Activated CD4-positive, alpha-beta T cell treated with anti-CD3 and anti-CD28 coated beads, Interleukin-2, Interleukin-4, amounts not matched to agents 100 ng/mL and 50 ng/mL, durations not matched to agents 16 hours and 8 hours (primary cell): ENCODE data around the gene LRATD1.
A peak's percentile ranks its signal among the peaks of the same experiment; 100 is the strongest.

Experiments used
- DNase-seq: peaks from one replicate; pipeline ENCODE4 v3.0.0-alpha.2; 2020; ENCODE audit warnings: low spot score

Gene LRATD1

GRCh38 chr2:14633461-14634181, 1.1 kb downstream of the LRATD1 start:
- no peak for DNase-seq

- DNase-seq, result no peak
Measured at GRCh38 chr2:14634182-14634488, 1.6 kb downstream of the LRATD1 start.

GRCh38 chr2:14634489-14635390, 2.2 kb downstream of the LRATD1 start:
- DNase-seq, result peak; percentile 25

GRCh38 chr2:14635391-14635871, 2.9 kb downstream of the LRATD1 start:
- no peak for DNase-seq

GRCh38 chr2:14638488-14638887, 6.0 kb downstream of the LRATD1 start:
- DNase-seq, result no peak

GRCh38 chr2:14641116-14641515, 8.6 kb downstream of the LRATD1 start:
- no peak for DNase-seq

- DNase-seq, result no peak
Measured at GRCh38 chr2:14642499-14642898, 10.0 kb downstream of the LRATD1 start.

- DNase-seq, result no peak
Measured at GRCh38 chr2:14647714-14648113, 15.2 kb downstream of the LRATD1 start.

GRCh38 chr2:14650066-14650465, 17.5 kb downstream of the LRATD1 start:
- no peak for DNase-seq

GRCh38 chr2:14654835-14655282, 22.3 kb downstream of the LRATD1 start:
- DNase-seq, result peak; percentile 42

- no peak for DNase-seq
Measured at GRCh38 chr2:14656146-14656545, 23.6 kb downstream of the LRATD1 start.

GRCh38 chr2:14661163-14661562, 28.6 kb downstream of the LRATD1 start:
- no peak for DNase-seq

GRCh38 chr2:14673351-14673875, 40.9 kb downstream of the LRATD1 start:
- DNase-seq, result no peak

GRCh38 chr2:14675489-14675888, 43.0 kb downstream of the LRATD1 start:
- no peak for DNase-seq

GRCh38 chr2:14676371-14676770, 43.9 kb downstream of the LRATD1 start:
- DNase-seq, result no peak

GRCh38 chr2:14677039-14677438, 44.5 kb downstream of the LRATD1 start:
- DNase-seq, result no peak

- no peak for DNase-seq
Measured at GRCh38 chr2:14678761-14679160, 46.2 kb downstream of the LRATD1 start.

- no peak for DNase-seq
Measured at GRCh38 chr2:14681608-14682007, 49.1 kb downstream of the LRATD1 start.
